AG04449 (cell line): ENCODE results near the gene YWHAE.
A peak's percentile ranks its signal among the peaks of the same experiment; 100 is the strongest.

Experiments
- CTCF ChIA-PET: fragments of 350-600 bp; formaldehyde crosslinking; extraction: SDS; loops from one replicate; lab custom pipeline; 2021; ENCODE audit warnings: antibody characterized with exemption; lab: Yijun Ruan, JAX
- POLR2A ChIA-PET: fragments of 400-600, 350-600 bp; formaldehyde crosslinking; extraction: SDS; loops from one replicate; lab custom pipeline; 2020; ENCODE audit warnings: antibody characterized with exemption, inconsistent platforms; lab: Yijun Ruan, JAX
- DNase-seq: peaks from one replicate; pipeline ENCODE4 v3.0.0-alpha.2; 2010; ENCODE audit warnings: low read depth, low spot score
- H3K4me3 ChIP-seq: 2 replicates; pipeline ENCODE4 v1.5.1; 2011; ENCODE audit warnings: low read depth, mild to moderate bottlenecking, control low read depth, low read length
- TF ChIP-seq, protein P1 (sequence below): IDR thresholded peaks from one replicate; pipeline ENCODE4 v1.5.1; 2011; ENCODE audit warnings: mild to moderate bottlenecking, moderate library complexity, low read length, control low read depth, inconsistent platforms; ENCODE audit not compliant: insufficient read depth; ENCODE audit errors: missing control alignments

Gene YWHAE

DNA sequence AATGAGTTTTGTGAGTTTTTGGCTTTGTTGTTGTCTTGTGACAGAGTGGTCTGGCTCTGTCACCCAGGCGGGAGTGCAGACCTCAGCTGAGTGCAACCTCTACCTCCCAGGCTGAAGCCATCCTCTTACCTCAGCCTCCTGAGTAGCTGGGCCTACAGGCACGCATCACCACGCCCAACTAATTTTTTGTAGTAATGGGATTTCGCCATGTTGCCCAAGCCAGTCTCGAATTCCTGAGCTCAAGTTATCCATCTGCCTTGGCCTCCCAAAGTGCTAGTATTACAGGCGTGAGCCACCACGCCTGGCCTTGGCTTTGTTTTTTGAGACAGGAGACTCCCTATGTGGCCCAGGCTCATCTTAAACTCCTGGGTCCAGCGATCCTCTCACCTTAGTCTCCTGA is 40.9 kb upstream of the YWHAE start:
- ChIA-PET POLR2A (interaction anchor here (0.6 kb wide), 1 partner anchor 19 kb away, joined by 3 read pairs; no protein-coding TSS in a partner anchor), CTCF (interaction anchor here (1.5 kb wide), 1 partner anchor 9 kb away, joined by 4 read pairs; no protein-coding TSS in a partner anchor)
- H3K4me3 ChIP-seq, result no peak overlapping the region
- TF ChIP-seq, protein P1, sequence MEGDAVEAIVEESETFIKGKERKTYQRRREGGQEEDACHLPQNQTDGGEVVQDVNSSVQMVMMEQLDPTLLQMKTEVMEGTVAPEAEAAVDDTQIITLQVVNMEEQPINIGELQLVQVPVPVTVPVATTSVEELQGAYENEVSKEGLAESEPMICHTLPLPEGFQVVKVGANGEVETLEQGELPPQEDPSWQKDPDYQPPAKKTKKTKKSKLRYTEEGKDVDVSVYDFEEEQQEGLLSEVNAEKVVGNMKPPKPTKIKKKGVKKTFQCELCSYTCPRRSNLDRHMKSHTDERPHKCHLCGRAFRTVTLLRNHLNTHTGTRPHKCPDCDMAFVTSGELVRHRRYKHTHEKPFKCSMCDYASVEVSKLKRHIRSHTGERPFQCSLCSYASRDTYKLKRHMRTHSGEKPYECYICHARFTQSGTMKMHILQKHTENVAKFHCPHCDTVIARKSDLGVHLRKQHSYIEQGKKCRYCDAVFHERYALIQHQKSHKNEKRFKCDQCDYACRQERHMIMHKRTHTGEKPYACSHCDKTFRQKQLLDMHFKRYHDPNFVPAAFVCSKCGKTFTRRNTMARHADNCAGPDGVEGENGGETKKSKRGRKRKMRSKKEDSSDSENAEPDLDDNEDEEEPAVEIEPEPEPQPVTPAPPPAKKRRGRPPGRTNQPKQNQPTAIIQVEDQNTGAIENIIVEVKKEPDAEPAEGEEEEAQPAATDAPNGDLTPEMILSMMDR, result no peak
- DNase-seq, result no peak

DNA sequence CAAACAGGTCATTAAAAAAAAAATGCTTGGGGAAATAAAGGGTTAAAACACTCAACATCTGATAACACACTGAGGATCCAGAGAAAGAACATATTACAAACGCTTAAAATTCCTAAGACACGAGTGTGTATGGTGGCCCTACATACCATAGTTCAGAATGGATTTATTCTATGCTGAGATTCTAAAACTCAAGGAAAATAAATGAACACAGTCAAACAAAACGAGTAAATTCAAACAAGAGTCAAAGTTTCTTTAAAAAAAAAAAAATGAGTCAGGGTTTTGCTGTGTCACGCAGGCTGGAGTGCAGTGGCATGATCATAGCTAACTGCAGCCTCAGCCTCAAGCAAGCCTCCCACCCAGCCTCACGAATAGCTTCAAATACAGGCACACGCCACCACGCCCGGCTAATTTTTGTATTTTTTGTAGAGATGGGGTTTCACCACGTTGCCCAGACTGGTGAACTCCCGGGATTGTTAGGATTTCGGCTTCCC is 38.6 kb upstream of the YWHAE start:
- POLR2A ChIA-PET, result interaction anchor here (0.6 to 1.2 kb wide), 5 partner anchors 10 to 145 kb away, joined by 3 to 6 read pairs (median 3); partner anchors contain the start of gene MYO1C
- CTCF ChIA-PET, result interaction anchor here (0.8 to 1.7 kb wide), 4 partner anchors 9 to 74 kb away, joined by 3 to 10 read pairs (median 4); no protein-coding TSS in a partner anchor
- TF ChIP-seq, protein P1, result no peak
- H3K4me3 ChIP-seq, result no peak overlapping the region
- DNase-seq, result peak; percentile 70

DNA sequence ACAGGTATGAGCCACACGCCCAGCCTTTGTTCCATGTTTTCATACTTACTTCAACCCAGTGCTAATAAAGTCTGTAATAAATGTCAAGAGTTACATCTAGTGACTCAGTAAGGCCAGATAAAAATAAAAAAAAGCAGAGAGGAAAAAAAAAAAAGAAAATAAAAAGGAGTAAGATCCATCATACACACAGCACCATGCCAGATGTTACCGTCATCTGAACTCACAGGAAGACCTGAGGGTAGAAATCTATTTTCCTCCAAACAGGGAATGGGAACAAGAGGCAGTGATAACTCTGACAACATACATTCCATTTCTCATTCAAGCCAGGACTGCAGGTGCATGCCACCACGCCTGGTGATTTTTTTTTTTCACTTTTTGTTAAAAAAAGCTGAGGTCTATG is 35.3 kb upstream of the YWHAE start:
- POLR2A ChIA-PET, result no interaction called here
- CTCF ChIA-PET, result interaction anchor here (1.4 kb wide), 1 partner anchor 70 kb away, joined by 7 read pairs; no protein-coding TSS in a partner anchor
- H3K4me3 ChIP-seq, result no peak overlapping the region
- DNase-seq, result no peak
- TF ChIP-seq, protein P1, result no peak

DNA sequence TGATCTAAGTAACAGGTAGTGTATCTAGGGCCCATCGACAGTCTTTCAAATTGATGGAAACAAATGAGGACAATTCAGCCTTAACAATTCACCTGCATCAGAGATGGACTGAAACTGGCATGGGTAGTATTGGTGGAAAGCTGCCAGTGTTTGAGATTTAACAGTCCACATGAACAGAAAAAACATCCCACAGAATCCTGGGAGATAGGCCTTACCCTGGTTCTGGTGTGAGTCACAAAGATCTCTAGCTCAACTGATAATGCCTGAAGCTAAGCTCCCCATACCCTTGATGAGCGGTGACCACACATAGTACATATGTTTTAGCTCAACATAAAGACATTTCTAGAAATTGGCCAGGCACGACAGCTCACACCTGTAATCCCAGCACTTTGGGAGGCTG is 34.1 kb upstream of the YWHAE start:
- POLR2A ChIA-PET, result no interaction called here
- CTCF ChIA-PET, result interaction anchor here (1.4 kb wide), 1 partner anchor 68 kb away, joined by 7 read pairs; no protein-coding TSS in a partner anchor
- TF ChIP-seq, protein P1, result no peak
- no peak overlapping the region for H3K4me3 ChIP-seq
- no peak for DNase-seq

DNA sequence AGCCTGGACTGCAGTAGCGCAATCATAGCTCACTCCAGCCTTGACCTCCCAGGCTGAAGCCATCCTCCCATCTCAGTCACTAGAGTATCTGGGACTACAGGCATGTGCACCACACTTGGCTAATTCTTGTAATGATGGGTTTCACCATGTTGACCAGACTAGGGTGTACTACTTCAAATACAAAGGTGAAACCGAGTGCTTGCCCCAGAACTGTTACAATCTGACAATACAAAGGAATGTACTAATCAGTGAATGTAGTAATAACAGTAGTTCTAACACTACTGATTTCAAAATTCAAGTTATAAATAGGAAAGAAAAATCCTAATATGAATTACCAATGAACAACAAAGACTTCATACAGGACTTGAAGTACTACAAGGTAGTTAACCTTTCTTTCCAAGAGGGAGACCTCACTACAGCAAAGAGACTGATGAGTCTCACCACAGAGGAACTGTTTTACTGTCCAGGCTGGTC is 31.6 kb upstream of the YWHAE start:
- ChIA-PET POLR2A (no interaction called here), CTCF (interaction anchor here (0.7 kb wide), 1 partner anchor 64 kb away, joined by 3 read pairs; no protein-coding TSS in a partner anchor)
- DNase-seq, result no peak
- TF ChIP-seq, protein P1, result no peak
- no peak overlapping the region for H3K4me3 ChIP-seq

DNA sequence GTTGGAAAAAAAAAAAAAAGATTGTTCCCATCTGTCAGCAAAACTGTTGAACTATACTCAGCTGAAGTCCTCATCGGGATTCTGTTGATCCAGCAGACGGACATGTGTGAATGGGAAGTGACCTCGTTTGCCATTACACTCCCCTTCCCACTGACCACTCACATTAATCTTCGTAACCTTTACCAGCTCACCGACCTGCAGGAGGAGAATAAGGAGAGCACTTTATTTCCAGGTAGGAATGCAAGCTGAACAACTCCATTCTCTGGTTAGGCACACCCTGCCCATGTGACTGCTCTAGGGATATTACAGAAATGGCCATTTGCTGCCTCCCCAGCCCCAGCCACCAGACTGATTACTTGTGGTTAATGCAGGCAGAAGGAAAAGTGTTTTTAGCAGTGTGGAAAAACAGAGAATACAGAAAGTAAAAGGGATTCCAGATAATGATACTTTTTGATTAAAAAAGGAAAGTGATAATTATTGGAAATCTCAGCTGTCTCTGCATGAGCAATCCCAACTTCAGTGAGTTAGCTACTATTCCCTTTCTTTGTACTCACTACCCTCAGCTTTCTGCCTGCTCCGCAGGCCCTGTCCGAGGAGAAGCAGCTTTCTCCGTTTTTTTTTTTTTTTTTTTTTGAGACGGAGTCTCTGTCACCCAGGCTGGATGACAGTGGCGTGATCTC is 23.6 kb upstream of the YWHAE start:
- TF ChIP-seq, protein P1, result no peak
- ChIA-PET POLR2A (interaction anchor here (0.8 to 1.2 kb wide), 2 partner anchors 23 to 33 kb away, joined by 3 read pairs; partner anchors contain the start of gene YWHAE), CTCF (interaction anchor here (0.7 to 1.5 kb wide), 2 partner anchors 58 to 59 kb away, joined by 4 to 8 read pairs; no protein-coding TSS in a partner anchor)
- no peak for DNase-seq
- no peak overlapping the region for H3K4me3 ChIP-seq
